H9 (cell line): ENCODE data around the gene ITIH4. TPM values are rescaled to one million over a fixed set of nuclear protein-coding genes. Genes with fewer than 3 reads are reported as not detected.

Experiments used
- DNase-seq: peaks from one replicate; pipeline ENCODE4 v3.0.0-alpha.2; 2017
- H2AFZ ChIP-seq: one replicate; pipeline ENCODE4 v1.6.1; 2013; ENCODE audit warnings: mild to moderate bottlenecking, low read length, control low read depth, moderate library complexity
- H2AK5ac ChIP-seq: 2 replicates; pipeline ENCODE4 v1.6.1; 2013; ENCODE audit warnings: low read length, control low read depth, mixed read lengths; ENCODE audit not compliant: insufficient read length
- H2BK120ac ChIP-seq: one replicate; pipeline ENCODE4 v1.6.1; 2013; ENCODE audit warnings: low read depth, mild to moderate bottlenecking, low read length, control low read depth, inconsistent platforms; ENCODE audit not compliant: poor library complexity, severe bottlenecking
- H2BK12ac ChIP-seq: 2 replicates; pipeline ENCODE4 v1.6.1; 2013; ENCODE audit warnings: low read length, control low read depth, mixed read lengths, low read depth; ENCODE audit not compliant: insufficient read length
- H2BK15ac ChIP-seq: 2 replicates; pipeline ENCODE4 v1.6.1; 2013; ENCODE audit warnings: low read depth, low read length, control low read depth
- H2BK20ac ChIP-seq: one replicate; pipeline ENCODE4 v1.6.1; 2013; ENCODE audit warnings: low read depth, mild to moderate bottlenecking, low read length, control low read depth, inconsistent platforms; ENCODE audit not compliant: poor library complexity, severe bottlenecking
- H2BK5ac ChIP-seq: 2 replicates; pipeline ENCODE4 v1.6.1; 2013; ENCODE audit warnings: low read length, control low read depth, mixed read lengths; ENCODE audit not compliant: insufficient read length
- H3K14ac ChIP-seq: 2 replicates; pipeline ENCODE4 v1.6.1; 2013; ENCODE audit warnings: low read length, control low read depth; ENCODE audit not compliant: insufficient read depth
- H3K18ac ChIP-seq: 2 replicates; pipeline ENCODE4 v1.6.1; 2013; ENCODE audit warnings: low read depth, mild to moderate bottlenecking, mixed read lengths, low read length, control low read depth; ENCODE audit not compliant: insufficient read length
- H3K23ac ChIP-seq: 2 replicates; pipeline ENCODE4 v1.6.1; 2013; ENCODE audit warnings: low read length, control low read depth, mixed read lengths, low read depth; ENCODE audit not compliant: insufficient read length
- H3K23me2 ChIP-seq: 2 replicates; pipeline ENCODE4 v1.6.1; 2013; ENCODE audit warnings: low read depth, mild to moderate bottlenecking, mixed read lengths, low read length, control low read depth; ENCODE audit not compliant: insufficient read length, poor library complexity, severe bottlenecking
- H3K27ac ChIP-seq: 2 replicates; pipeline ENCODE4 v1.5.1; 2013; ENCODE audit warnings: low read length, control low read depth, mixed read lengths, low read depth; ENCODE audit not compliant: insufficient read length
- H3K27me3 ChIP-seq: 2 replicates; pipeline ENCODE4 v1.6.1; 2013; ENCODE audit warnings: low read length, control low read depth, inconsistent platforms; ENCODE audit not compliant: insufficient read depth
- H3K4ac ChIP-seq: 2 replicates; pipeline ENCODE4 v1.6.1; 2013; ENCODE audit warnings: low read depth, mild to moderate bottlenecking, control low read depth, inconsistent platforms, low read length, moderate library complexity
- H3K4me1 ChIP-seq: 2 replicates; pipeline ENCODE4 v1.6.1; 2013; ENCODE audit warnings: low read length, control low read depth, inconsistent platforms; ENCODE audit not compliant: insufficient read depth
- H3K4me2 ChIP-seq: 2 replicates; pipeline ENCODE4 v1.6.1; 2013; ENCODE audit warnings: low read length, control low read depth, mixed read lengths; ENCODE audit not compliant: insufficient read length, insufficient read depth
- H3K56ac ChIP-seq: 2 replicates; pipeline ENCODE4 v1.6.1; 2013; ENCODE audit warnings: low read depth, mild to moderate bottlenecking, mixed read lengths, low read length, control low read depth; ENCODE audit not compliant: insufficient read length
- H3K79me1 ChIP-seq: 2 replicates; pipeline ENCODE4 v1.6.1; 2013; ENCODE audit warnings: low read depth, mild to moderate bottlenecking, moderate library complexity, low read length, control low read depth, inconsistent platforms; ENCODE audit not compliant: insufficient read depth, poor library complexity, severe bottlenecking
- H3K79me2 ChIP-seq: 2 replicates; pipeline ENCODE4 v1.6.1; 2013; ENCODE audit warnings: low read length, control low read depth, inconsistent platforms; ENCODE audit not compliant: insufficient read depth
- H3K9ac ChIP-seq: 2 replicates; pipeline ENCODE4 v1.6.1; 2013; ENCODE audit warnings: low read length, control low read depth, mixed read lengths; ENCODE audit not compliant: insufficient read length; ENCODE audit errors: extremely low read depth
- H3K9me3 ChIP-seq: one replicate; pipeline ENCODE4 v1.6.1; 2013; ENCODE audit warnings: low read depth, low read length, inconsistent platforms; ENCODE audit not compliant: control insufficient read depth
- H3T11ph ChIP-seq: one replicate; pipeline ENCODE4 v1.6.1; 2013; ENCODE audit warnings: mild to moderate bottlenecking, low read length, control low read depth, inconsistent platforms
- H4K20me1 ChIP-seq: one replicate; pipeline ENCODE4 v1.6.1; 2013; ENCODE audit not compliant: control insufficient read depth, insufficient read length, insufficient read depth
- H4K5ac ChIP-seq: 2 replicates; pipeline ENCODE4 v1.6.1; 2013; ENCODE audit warnings: low read depth, mild to moderate bottlenecking, mixed read lengths, low read length, control low read depth; ENCODE audit not compliant: insufficient read length
- H4K8ac ChIP-seq: replicated peaks from 2 replicates; pipeline ENCODE4 v1.6.1; 2013; ENCODE audit warnings: low read length, control low read depth, mixed read lengths, low read depth; ENCODE audit not compliant: insufficient read length
- H4K91ac ChIP-seq: 2 replicates; pipeline ENCODE4 v1.6.1; 2013; ENCODE audit warnings: low read depth, mild to moderate bottlenecking, moderate library complexity, mixed read lengths, low read length, control low read depth; ENCODE audit not compliant: insufficient read length
- H3K27ac Mint-ChIP-seq, 3 experiments: 2 replicates in 2 of 3; 3 replicates in 1 of 3; pipeline ENCODE4 v1.8.0; 2020 to 2021; ENCODE audit warnings: mixed read lengths in 3 of 3, mild to moderate bottlenecking in 1 of 3, moderate library complexity in 1 of 3
- H3K27me3 Mint-ChIP-seq: 2 replicates; pipeline ENCODE4 v1.8.0; 2021; ENCODE audit warnings: low read depth, mild to moderate bottlenecking, moderate library complexity, mixed read lengths
- H3K36me3 Mint-ChIP-seq, 3 experiments: 2 replicates in 2 of 3; 3 replicates in 1 of 3; pipeline ENCODE4 v1.8.0; 2020 to 2021; ENCODE audit warnings: low read depth in 3 of 3, mixed read lengths in 3 of 3; ENCODE audit not compliant: insufficient read depth in 1 of 3
- H3K4me1 Mint-ChIP-seq, 2 experiments: 2 replicates each; pipeline ENCODE4 v1.8.0; 2020; ENCODE audit warnings: mixed read lengths in 2 of 2
- H3K4me3 Mint-ChIP-seq, 2 experiments: 2 replicates in 1 of 2; 3 replicates in 1 of 2; pipeline ENCODE4 v1.8.0; 2020 to 2021; ENCODE audit warnings: mild to moderate bottlenecking in 2 of 2, mixed read lengths in 2 of 2, moderate library complexity in 1 of 2
- H3K9me3 Mint-ChIP-seq, 2 experiments: 2 replicates in 1 of 2; 3 replicates in 1 of 2; pipeline ENCODE4 v1.8.0; 2020; ENCODE audit warnings: mild to moderate bottlenecking in 2 of 2, mixed read lengths in 2 of 2, moderate library complexity in 1 of 2
- WGBS: extraction: QIAGEN DNeasy Blood & Tissue Kit; methylation state at CpG from one replicate; pipeline ENCODE4 v1.1.7; 2013; ENCODE audit warnings: missing lambda C conversion rate, low lambda C conversion rate, mixed read lengths; ENCODE audit not compliant: insufficient read length; ENCODE audit errors: extremely low coverage; 5-methylcytosine and 5-hydroxymethylcytosine counted together
- total RNA-seq: library from RNA; stranded (reverse); gene quantifications from 2 replicates; pipeline ENCODE4 v1.2.1, GENCODE V29; 2021
- TF ChIP-seq, protein P1 (sequence below): fragments of 200-600 bp; sonication (generic); conservative IDR thresholded peaks from 3 replicates; pipeline ENCODE4 v1.8.0; 2021; ENCODE audit warnings: antibody characterized with exemption, mild to moderate bottlenecking

Gene ITIH4
- total RNA-seq, 1 experiment from 2014 or later = 3.0 TPM

DNA sequence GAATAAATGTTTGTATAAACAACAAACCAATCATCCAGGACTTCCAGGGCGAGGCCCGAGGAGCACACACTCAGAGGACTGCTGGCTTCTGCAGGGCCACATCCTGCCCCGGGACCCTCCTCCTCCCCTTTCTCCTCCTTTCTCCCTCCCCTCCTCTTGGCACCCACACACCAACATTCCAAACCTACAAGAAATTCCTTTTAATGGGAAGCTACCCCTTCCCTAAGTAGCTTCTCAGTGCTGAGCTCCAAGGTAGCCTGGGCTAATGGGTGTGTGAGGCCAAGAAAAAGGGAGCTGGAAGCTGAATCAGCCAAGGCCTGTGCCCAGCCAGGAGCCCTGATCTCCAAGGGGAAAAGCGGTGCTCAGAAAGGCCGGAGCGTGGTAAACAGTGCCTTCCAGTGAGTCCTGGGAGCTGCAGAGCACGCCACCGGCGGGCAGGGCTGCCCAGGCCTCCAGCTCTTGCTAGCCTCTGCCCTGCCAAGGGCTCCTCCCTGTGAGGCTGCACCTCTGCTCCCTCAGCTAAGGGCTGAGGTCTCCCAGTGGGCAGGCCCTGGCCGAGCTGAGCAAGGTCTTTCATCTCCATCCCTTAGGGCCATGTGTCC lies 32.0 kb downstream of the ITIH4 start:
- Mint-ChIP-seq H3K27ac (no peak overlapping the region), H3K4me3 (no peak overlapping the region), H3K4me1 (peaks cover 6 to 8% of the 10 kb centered on the region in 2 experiments; a peak in 3 of 4 replicates), H3K9me3 (no peaks in the 10 kb centered on the region), H3K27me3 (0 out of 2 replicates have a peak, but pooled peaks cover 2% of the 10 kb centered on the region), H3K36me3 (no peaks in the 10 kb centered on the region)
- no peaks in the 10 kb centered on the region for H3K79me1 ChIP-seq
- H4K5ac ChIP-seq = no peak overlapping the region
- no peaks in the 10 kb centered on the region for H3K9me3 ChIP-seq
- no peak overlapping the region for H3K27ac ChIP-seq
- H3K56ac ChIP-seq = no peak overlapping the region
- H3K27me3 ChIP-seq = no peaks in the 10 kb centered on the region
- no peak overlapping the region for H3K23ac ChIP-seq
- no peak overlapping the region for H2BK15ac ChIP-seq
- H3T11ph ChIP-seq = no peak overlapping the region
- DNase-seq = no peak
- H3K79me2 ChIP-seq = no peaks in the 10 kb centered on the region
- no peak overlapping the region for H3K4ac ChIP-seq
- no peak overlapping the region for H2BK5ac ChIP-seq
- no peaks in the 10 kb centered on the region for H3K4me1 ChIP-seq
- no peak overlapping the region for H4K8ac ChIP-seq
- H4K91ac ChIP-seq = no peak overlapping the region
- no peak overlapping the region for H2AK5ac ChIP-seq
- no peak overlapping the region for H2BK20ac ChIP-seq
- H3K18ac ChIP-seq = no peak overlapping the region
- no CpG with 5 or more reads among the region's 10 CpGs for WGBS
- TF ChIP-seq, protein P1, sequence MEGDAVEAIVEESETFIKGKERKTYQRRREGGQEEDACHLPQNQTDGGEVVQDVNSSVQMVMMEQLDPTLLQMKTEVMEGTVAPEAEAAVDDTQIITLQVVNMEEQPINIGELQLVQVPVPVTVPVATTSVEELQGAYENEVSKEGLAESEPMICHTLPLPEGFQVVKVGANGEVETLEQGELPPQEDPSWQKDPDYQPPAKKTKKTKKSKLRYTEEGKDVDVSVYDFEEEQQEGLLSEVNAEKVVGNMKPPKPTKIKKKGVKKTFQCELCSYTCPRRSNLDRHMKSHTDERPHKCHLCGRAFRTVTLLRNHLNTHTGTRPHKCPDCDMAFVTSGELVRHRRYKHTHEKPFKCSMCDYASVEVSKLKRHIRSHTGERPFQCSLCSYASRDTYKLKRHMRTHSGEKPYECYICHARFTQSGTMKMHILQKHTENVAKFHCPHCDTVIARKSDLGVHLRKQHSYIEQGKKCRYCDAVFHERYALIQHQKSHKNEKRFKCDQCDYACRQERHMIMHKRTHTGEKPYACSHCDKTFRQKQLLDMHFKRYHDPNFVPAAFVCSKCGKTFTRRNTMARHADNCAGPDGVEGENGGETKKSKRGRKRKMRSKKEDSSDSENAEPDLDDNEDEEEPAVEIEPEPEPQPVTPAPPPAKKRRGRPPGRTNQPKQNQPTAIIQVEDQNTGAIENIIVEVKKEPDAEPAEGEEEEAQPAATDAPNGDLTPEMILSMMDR = no peak
- H2BK12ac ChIP-seq = no peak overlapping the region
- H4K20me1 ChIP-seq = no peaks in the 10 kb centered on the region
- H3K23me2 ChIP-seq = no peaks in the 10 kb centered on the region
- no peak overlapping the region for H3K4me2 ChIP-seq
- no peak overlapping the region for H3K9ac ChIP-seq
- H3K14ac ChIP-seq = no peak overlapping the region
- H2BK120ac ChIP-seq = no peak overlapping the region
- H2AFZ ChIP-seq = no peak overlapping the region
